Adrenal gland (tissue), 12 donors: Measurements from ENCODE around the gene HOXD1. TPM values are rescaled to one million over a fixed set of nuclear protein-coding genes. Genes with fewer than 3 reads are reported as not detected.

Experiments used
- DNase-seq, 7 donors: peaks; one replicate each; pipeline ENCODE4 v3.0.0-alpha.2; 2019 to 2020
- H3K27ac ChIP-seq, 5 donors: fragments of 200-600 bp; sonication (generic) in 4 of 5; 1 replicate in 3 of 5; 2 replicates in 2 of 5; pipeline versions ENCODE4 v1.5.1 to v1.8.0; 2016 to 2020; ENCODE audit warnings: mild to moderate bottlenecking in 1 of 5
- H3K27me3 ChIP-seq: fragments of 200-600 bp; 2 replicates; pipeline ENCODE4 v1.8.0; 2021
- H3K36me3 ChIP-seq, 2 donors: fragments of 200-600 bp; replicated peaks in 1 of 2; 1 replicate in 1 of 2; 2 replicates in 1 of 2; pipeline versions ENCODE4 v1.5.1 to v1.8.0; 2018 to 2022
- H3K4me1 ChIP-seq, 2 donors: fragments of 200-600 bp; replicated peaks in 1 of 2; 1 replicate in 1 of 2; 2 replicates in 1 of 2; pipeline versions ENCODE4 v1.5.1 to v1.8.0; 2018 to 2021
- H3K4me3 ChIP-seq, 4 donors: fragments of 200-600 bp; sonication (generic) in 3 of 4; one replicate each; pipeline ENCODE4 v1.5.1; 2016 to 2018
- H3K9me3 ChIP-seq, 3 donors: fragments of 200-600 bp; sonication (generic) in 1 of 3; replicated peaks in 1 of 3; 1 replicate in 2 of 3; 2 replicates in 1 of 3; pipeline versions ENCODE4 v1.5.1 to v1.8.0; 2016 to 2021
- POLR2A ChIP-seq, 2 donors: fragments of 450-650 bp; IDR thresholded peaks; one replicate each; pipeline ENCODE4 v1.6.1; 2017; ENCODE audit warnings: antibody characterized with exemption in 2 of 2, mild to moderate bottlenecking in 2 of 2, moderate library complexity in 1 of 2
- WGBS, 4 donors: extraction: QIAGEN DNeasy Blood & Tissue Kit in 2 of 4; methylation state at CpG; one replicate each; pipeline versions ENCODE4 v1.1.5 to v1.1.7; 2013 to 2017; 5-methylcytosine and 5-hydroxymethylcytosine counted together
- intact Hi-C, 2 donors: fragments of 100-400 bp; cut with DNase I; formaldehyde crosslinking; loops; one replicate each; pipeline versions ENCODE4 v1.14.1 to v1.15.0; 2022 to 2023
- polyA plus RNA-seq, 3 donors: library from polyadenylated mRNA; stranded (reverse); fragments of 200-250 nt in 2 of 3; fragments of 350-450 nt in 1 of 3; fragmentation: Illumina TruSeq in 1 of 3; extraction: RNeasy Lipid Tissue Mini Kit (QIAGEN cat#74804) in 1 of 3; gene quantifications; one replicate each; pipeline ENCODE4 v1.2.3, GENCODE V29; 2013 to 2014
- total RNA-seq, 9 donors: library from RNA; depleted of rRNA in 4 of 9; stranded (reverse); fragments of >200 nt in 4 of 9; fragments of 120-200 nt in 1 of 9; fragmentation: NEBNext Ultra II Directional in 1 of 9; extraction: Animal tissue kit (Norgen Biotek cat#: 25700) in 1 of 9; gene quantifications; one replicate each; pipeline versions ENCODE4 v1.1.0 to v1.2.4, GENCODE V29; 2013 to 2023
- TF ChIP-seq, protein P1 (sequence below), 6 experiments: fragments of 450-650 bp in 4 of 6; fragments of 200-600 bp in 2 of 6; sonication (generic) in 1 of 6; IDR thresholded peaks; 1 replicate in 5 of 6; 2 replicates in 1 of 6; pipeline versions ENCODE4 v1.5.1 to v1.8.0; 2016 to 2021; ENCODE audit warnings: antibody characterized with exemption in 6 of 6, mild to moderate bottlenecking in 2 of 6, moderate library complexity in 1 of 6
- donor health status: healthy with polysubstance abuse.
- donor health status: Bipolar disorder and iron deficiency.
- donor health status: DM: yes; HTN: yes; CAD: no.
- donor health status: DM: no; HTN: no; CAD: no.
- donor health status: DM: no; HTN: no; CAD: no.
- donor health status: DM: yes; HTN: yes; CAD: no.

HOXD1 gene
- total and polyA plus RNA-seq, 12 donors: 0.18 to 0.72 (median 0.31) TPM; not detected in 4

- no peak for DNase-seq
- no peaks in the 10 kb centered on the region for H3K36me3 ChIP-seq
- no peak overlapping the region for H3K4me3 ChIP-seq
- no peaks in the 10 kb centered on the region for H3K9me3 ChIP-seq
- peak overlapping the region in 1 of 5 donors; percentile 17 for H3K27ac ChIP-seq
- peaks cover 9% of the 10 kb centered on the region for H3K27me3 ChIP-seq
- intact Hi-C loops: no loop called here
- WGBS, 4 donors: 67 to 69% (median 69%) methylated on average over 11 to 51 of the region's 51 CpGs
- H3K4me1 ChIP-seq: peaks cover 0 to 9% of the 10 kb centered on the region in 2 donors
- no peak for TF ChIP-seq POLR2A (IDR thresholded peaks at IDR 0.05)
- TF ChIP-seq, protein P1, sequence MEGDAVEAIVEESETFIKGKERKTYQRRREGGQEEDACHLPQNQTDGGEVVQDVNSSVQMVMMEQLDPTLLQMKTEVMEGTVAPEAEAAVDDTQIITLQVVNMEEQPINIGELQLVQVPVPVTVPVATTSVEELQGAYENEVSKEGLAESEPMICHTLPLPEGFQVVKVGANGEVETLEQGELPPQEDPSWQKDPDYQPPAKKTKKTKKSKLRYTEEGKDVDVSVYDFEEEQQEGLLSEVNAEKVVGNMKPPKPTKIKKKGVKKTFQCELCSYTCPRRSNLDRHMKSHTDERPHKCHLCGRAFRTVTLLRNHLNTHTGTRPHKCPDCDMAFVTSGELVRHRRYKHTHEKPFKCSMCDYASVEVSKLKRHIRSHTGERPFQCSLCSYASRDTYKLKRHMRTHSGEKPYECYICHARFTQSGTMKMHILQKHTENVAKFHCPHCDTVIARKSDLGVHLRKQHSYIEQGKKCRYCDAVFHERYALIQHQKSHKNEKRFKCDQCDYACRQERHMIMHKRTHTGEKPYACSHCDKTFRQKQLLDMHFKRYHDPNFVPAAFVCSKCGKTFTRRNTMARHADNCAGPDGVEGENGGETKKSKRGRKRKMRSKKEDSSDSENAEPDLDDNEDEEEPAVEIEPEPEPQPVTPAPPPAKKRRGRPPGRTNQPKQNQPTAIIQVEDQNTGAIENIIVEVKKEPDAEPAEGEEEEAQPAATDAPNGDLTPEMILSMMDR (IDR thresholded peaks at IDR 0.05): no peak
Observed at GRCh38 chr2:176171351-176172006, 17.0 kb upstream of the HOXD1 start.

DNA sequence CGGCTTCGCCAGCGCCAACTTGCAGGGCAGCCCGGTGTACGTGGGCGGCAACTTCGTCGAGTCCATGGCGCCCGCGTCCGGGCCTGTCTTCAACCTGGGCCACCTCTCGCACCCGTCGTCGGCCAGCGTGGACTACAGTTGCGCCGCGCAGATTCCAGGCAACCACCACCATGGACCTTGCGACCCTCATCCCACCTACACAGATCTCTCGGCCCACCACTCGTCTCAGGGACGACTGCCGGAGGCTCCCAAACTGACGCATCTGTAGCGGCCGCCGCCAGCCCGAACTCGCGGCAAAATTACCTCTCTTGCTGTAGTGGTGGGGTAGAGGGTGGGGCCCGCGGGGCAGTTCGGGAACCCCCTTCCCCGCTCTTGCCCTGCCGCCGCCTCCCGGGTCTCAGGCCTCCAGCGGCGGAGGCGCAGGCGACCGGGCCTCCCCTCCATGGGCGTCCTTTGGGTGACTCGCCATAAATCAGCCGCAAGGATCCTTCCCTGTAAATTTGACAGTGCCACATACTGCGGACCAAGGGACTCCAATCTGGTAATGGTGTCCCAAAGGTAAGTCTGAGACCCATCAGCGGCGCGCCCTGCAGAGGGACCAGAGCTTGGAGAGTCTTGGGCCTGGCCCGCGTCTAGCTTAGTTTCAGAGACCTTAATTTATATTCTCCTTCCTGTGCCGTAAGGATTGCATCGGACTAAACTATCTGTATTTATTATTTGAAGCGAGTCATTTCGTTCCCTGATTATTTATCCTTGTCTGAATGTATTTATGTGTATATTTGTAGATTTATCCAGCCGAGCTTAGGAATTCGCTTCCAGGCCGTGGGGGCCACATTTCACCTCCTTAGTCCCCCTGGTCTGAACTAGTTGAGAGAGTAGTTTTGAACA lies 16.2 kb upstream of the HOXD1 start:
- no peaks in the 10 kb centered on the region for H3K9me3 ChIP-seq
- peaks cover 0 to 9% of the 10 kb centered on the region in 2 donors for H3K4me1 ChIP-seq
- no peaks in the 10 kb centered on the region for H3K36me3 ChIP-seq
- peak overlapping the region in 1 of 5 donors; percentile 17 for H3K27ac ChIP-seq
- peaks cover 9% of the 10 kb centered on the region for H3K27me3 ChIP-seq
- intact Hi-C loops: no loop called here
- H3K4me3 ChIP-seq: no peak overlapping the region
- DNase-seq: no peak
- TF ChIP-seq POLR2A (IDR thresholded peaks at IDR 0.05): no peak
- TF ChIP-seq, protein P1 (IDR thresholded peaks at IDR 0.05): no peak
- WGBS, 4 donors: 60 to 83% (median 64%) methylated on average over 31 to 60 of the region's 60 CpGs

DNA sequence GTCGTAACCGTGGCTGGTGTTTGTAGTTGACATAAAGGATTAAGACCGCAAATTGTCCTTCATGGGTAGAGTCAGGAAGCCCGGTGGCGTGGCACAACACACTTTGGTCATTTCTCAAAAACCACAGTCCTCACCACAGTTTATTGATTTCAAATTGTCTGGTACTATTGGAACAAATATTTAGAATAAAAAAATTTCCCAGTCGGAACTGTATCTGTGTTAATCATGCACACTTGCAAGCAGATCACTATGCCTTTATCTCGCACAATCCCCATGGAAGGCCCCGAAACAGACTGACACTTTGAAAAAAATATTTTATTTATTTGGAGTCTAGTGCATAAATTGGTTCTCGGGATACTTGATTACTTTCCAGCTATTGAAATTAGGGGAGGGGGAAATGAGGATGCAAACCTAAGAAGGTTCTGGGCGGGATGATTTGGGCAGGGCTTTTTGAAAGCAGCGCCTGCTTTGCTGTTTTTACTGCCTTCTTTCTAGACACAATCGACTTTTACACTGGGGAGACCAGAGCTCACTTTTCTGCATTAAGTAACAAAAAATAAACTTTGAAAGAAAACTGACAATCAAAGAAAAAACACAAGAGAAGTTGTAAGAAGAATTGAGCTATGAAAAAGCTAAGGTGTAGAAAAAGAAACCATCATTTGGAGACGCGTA lies 15.4 kb upstream of the HOXD1 start:
- intact Hi-C loops: no loop called here
- H3K9me3 ChIP-seq: no peaks in the 10 kb centered on the region
- H3K4me3 ChIP-seq: no peak overlapping the region
- no peaks in the 10 kb centered on the region for H3K36me3 ChIP-seq
- no peak overlapping the region for H3K27ac ChIP-seq
- TF ChIP-seq POLR2A (IDR thresholded peaks at IDR 0.05): no peak
- TF ChIP-seq, protein P1 (IDR thresholded peaks at IDR 0.05): no peak
- H3K27me3 ChIP-seq: peaks cover 10% of the 10 kb centered on the region
- DNase-seq: no peak
- WGBS, 4 donors: 71 to 80% (median 76%) methylated on average over 14 of the region's 14 CpGs
- peaks cover 3 to 14% of the 10 kb centered on the region in 2 donors for H3K4me1 ChIP-seq
